Measurements from ENCODE around the gene KIR3DL2.
"Not testable (repeated sequence)": the region's sequence is repeated elsewhere in the genome, so short reads cannot be mapped to it uniquely, and the experiment has no call there.

DNA sequence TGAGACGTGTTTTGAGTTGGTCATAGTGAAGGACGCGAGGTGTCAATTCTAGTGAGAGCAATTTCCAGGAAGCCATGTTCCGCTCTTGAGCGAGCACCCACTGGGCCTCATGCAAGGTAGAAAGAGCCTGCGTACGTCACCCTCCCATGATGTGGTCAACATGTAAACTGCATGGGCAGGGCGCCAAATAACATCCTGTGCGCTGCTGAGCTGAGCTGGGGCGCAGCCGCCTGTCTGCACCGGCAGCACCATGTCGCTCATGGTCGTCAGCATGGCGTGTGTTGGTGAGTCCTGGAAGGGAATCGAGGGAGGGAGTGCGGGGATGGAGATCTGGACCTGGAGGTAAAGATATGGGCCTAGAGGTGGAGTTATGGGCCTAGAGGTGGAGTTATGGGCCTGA, 34.0 kb upstream of the KIR3DL2 start, which contains the start of gene KIR3DL1:
- TF ChIP-seq, protein P1, sequence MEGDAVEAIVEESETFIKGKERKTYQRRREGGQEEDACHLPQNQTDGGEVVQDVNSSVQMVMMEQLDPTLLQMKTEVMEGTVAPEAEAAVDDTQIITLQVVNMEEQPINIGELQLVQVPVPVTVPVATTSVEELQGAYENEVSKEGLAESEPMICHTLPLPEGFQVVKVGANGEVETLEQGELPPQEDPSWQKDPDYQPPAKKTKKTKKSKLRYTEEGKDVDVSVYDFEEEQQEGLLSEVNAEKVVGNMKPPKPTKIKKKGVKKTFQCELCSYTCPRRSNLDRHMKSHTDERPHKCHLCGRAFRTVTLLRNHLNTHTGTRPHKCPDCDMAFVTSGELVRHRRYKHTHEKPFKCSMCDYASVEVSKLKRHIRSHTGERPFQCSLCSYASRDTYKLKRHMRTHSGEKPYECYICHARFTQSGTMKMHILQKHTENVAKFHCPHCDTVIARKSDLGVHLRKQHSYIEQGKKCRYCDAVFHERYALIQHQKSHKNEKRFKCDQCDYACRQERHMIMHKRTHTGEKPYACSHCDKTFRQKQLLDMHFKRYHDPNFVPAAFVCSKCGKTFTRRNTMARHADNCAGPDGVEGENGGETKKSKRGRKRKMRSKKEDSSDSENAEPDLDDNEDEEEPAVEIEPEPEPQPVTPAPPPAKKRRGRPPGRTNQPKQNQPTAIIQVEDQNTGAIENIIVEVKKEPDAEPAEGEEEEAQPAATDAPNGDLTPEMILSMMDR (IDR thresholded peaks at IDR 0.05) = not testable (repeated sequence)
- TF ChIP-seq POLR2AphosphoS5 (IDR thresholded peaks at IDR 0.05; ENCODE audit: insufficient read depth in 1 of 2, low read depth in 1 of 2) = not testable (repeated sequence)
